ENCODE measurements around the gene FARP2.
"Not testable (repeated sequence)": the region's sequence is repeated elsewhere in the genome, so short reads cannot be mapped to it uniquely, and the experiment has no call there.

FARP2 gene

GRCh38 chr2:241505781-241506201, 149.7 kb downstream of the FARP2 start:
- Histone ChIP-seq H3K9ac (ENCODE audit: low read length) (no peak overlapping the region), H3K4me1 (ENCODE audit: insufficient read depth, low read length) (peaks cover 28% of the 10 kb centered on the region), H3K27me3 (ENCODE audit: control insufficient read depth in 1 of 2, insufficient read depth in 2 of 2, low read length in 2 of 2) (no peaks in the 10 kb centered on the region), H3K4me3 (ENCODE audit: low read depth in 1 of 2, low read length in 2 of 2) (no peak overlapping the region), H3K27ac (ENCODE audit: low read depth, low read length) (no peak overlapping the region), H3K9me3 (ENCODE audit: low read length) (no peaks in the 10 kb centered on the region), H3K36me3 (ENCODE audit: insufficient read depth, low read length) (peaks cover 7% of the 10 kb centered on the region)

- peaks cover 28% of the 10 kb centered on the region for H3K4me1 ChIP-seq (ENCODE audit: insufficient read depth, low read length)
- H3K4me3 ChIP-seq (ENCODE audit: low read depth in 1 of 2, low read length in 2 of 2); H3K27me3 ChIP-seq (ENCODE audit: control insufficient read depth in 1 of 2, insufficient read depth in 2 of 2, low read length in 2 of 2); H3K27ac ChIP-seq (ENCODE audit: low read depth, low read length); H3K36me3 ChIP-seq (ENCODE audit: insufficient read depth, low read length); H3K9ac ChIP-seq (ENCODE audit: low read length); H3K9me3 ChIP-seq (ENCODE audit: low read length): not testable (repeated sequence)
Measured at GRCh38 chr2:241506317-241506716, 150.2 kb downstream of the FARP2 start.

GRCh38 chr2:241506793-241507429, 150.8 kb downstream of the FARP2 start:
- Histone ChIP-seq H3K9ac (ENCODE audit: low read length) (no peak overlapping the region), H3K4me1 (ENCODE audit: insufficient read depth, low read length) (peaks cover 28% of the 10 kb centered on the region)

GRCh38 chr2:241507430-241508239, 151.6 kb downstream of the FARP2 start:
- Histone ChIP-seq H3K9me3 (ENCODE audit: low read length) (no peaks in the 10 kb centered on the region), H3K9ac (ENCODE audit: low read length) (no peak overlapping the region), H3K27me3 (ENCODE audit: control insufficient read depth in 1 of 2, insufficient read depth in 2 of 2, low read length in 2 of 2) (no peaks in the 10 kb centered on the region), H3K4me1 (ENCODE audit: insufficient read depth, low read length) (peaks cover 28% of the 10 kb centered on the region), H3K4me3 (ENCODE audit: low read depth in 1 of 2, low read length in 2 of 2) (peak overlapping the region; percentile 77 to 89), H3K36me3 (ENCODE audit: insufficient read depth, low read length) (no peaks in the 10 kb centered on the region), H3K27ac (ENCODE audit: low read depth, low read length) (peak overlapping the region; percentile 49)

More at GRCh38 chr2:241506793-241507429, 150.8 kb downstream of the FARP2 start:
- no peaks in the 10 kb centered on the region for H3K27me3 ChIP-seq (ENCODE audit: control insufficient read depth in 1 of 2, insufficient read depth in 2 of 2, low read length in 2 of 2)
- H3K27ac ChIP-seq (ENCODE audit: low read depth, low read length) = no peak overlapping the region
- H3K36me3 ChIP-seq (ENCODE audit: insufficient read depth, low read length) = no peaks in the 10 kb centered on the region
- H3K4me3 ChIP-seq (ENCODE audit: low read depth in 1 of 2, low read length in 2 of 2) = peak overlapping the region; percentile 77 to 89
- H3K9me3 ChIP-seq (ENCODE audit: low read length) = no peaks in the 10 kb centered on the region

GRCh38 chr2:241508240-241509154, 152.4 kb downstream of the FARP2 start, which contains the start of gene STK25:
Gene STK25 (minus strand): TSS chr2:241508584. CDS start chr2:241508035, 549 bp downstream.
- H3K36me3 ChIP-seq (ENCODE audit: insufficient read depth, low read length) = no peaks in the 10 kb centered on the region
- peak within 1 kb of the TSS; percentile 77 to 92 for H3K4me3 ChIP-seq (ENCODE audit: low read depth in 1 of 2, low read length in 2 of 2)
- no peaks in the 10 kb centered on the region for H3K9me3 ChIP-seq (ENCODE audit: low read length)
- H3K9ac ChIP-seq (ENCODE audit: low read length) = peak within 1 kb of the TSS; percentile 66
- H3K27ac ChIP-seq (ENCODE audit: low read depth, low read length) = peak within 1 kb of the TSS; percentile 80
- no peaks in the 10 kb centered on the region for H3K27me3 ChIP-seq (ENCODE audit: control insufficient read depth in 1 of 2, insufficient read depth in 2 of 2, low read length in 2 of 2)
- H3K4me1 ChIP-seq (ENCODE audit: insufficient read depth, low read length) = peaks cover 28% of the 10 kb centered on the region

- Histone ChIP-seq H3K27me3 (ENCODE audit: control insufficient read depth in 1 of 2, insufficient read depth in 2 of 2, low read length in 2 of 2) (no peaks in the 10 kb centered on the region), H3K27ac (ENCODE audit: low read depth, low read length) (peak overlapping the region; percentile 80), H3K4me3 (ENCODE audit: low read depth in 1 of 2, low read length in 2 of 2) (peak overlapping the region; percentile 77 to 92), H3K4me1 (ENCODE audit: insufficient read depth, low read length) (peaks cover 28% of the 10 kb centered on the region), H3K36me3 (ENCODE audit: insufficient read depth, low read length) (no peaks in the 10 kb centered on the region), H3K9me3 (ENCODE audit: low read length) (no peaks in the 10 kb centered on the region), H3K9ac (ENCODE audit: low read length) (peak overlapping the region; percentile 66)
Measured at GRCh38 chr2:241509155-241509784, 153.2 kb downstream of the FARP2 start.

GRCh38 chr2:241511091-241511741, 155.1 kb downstream of the FARP2 start:
- H3K9ac ChIP-seq (ENCODE audit: low read length) = no peak overlapping the region
- H3K4me3 ChIP-seq (ENCODE audit: low read depth in 1 of 2, low read length in 2 of 2) = no peak overlapping the region
- no peak overlapping the region for H3K27ac ChIP-seq (ENCODE audit: low read depth, low read length)
- H3K4me1 ChIP-seq (ENCODE audit: insufficient read depth, low read length) = peaks cover 18% of the 10 kb centered on the region
- no peaks in the 10 kb centered on the region for H3K27me3 ChIP-seq (ENCODE audit: control insufficient read depth in 1 of 2, insufficient read depth in 2 of 2, low read length in 2 of 2)
- no peaks in the 10 kb centered on the region for H3K36me3 ChIP-seq (ENCODE audit: insufficient read depth, low read length)
- H3K9me3 ChIP-seq (ENCODE audit: low read length) = no peaks in the 10 kb centered on the region

GRCh38 chr2:241514553-241514952, 158.5 kb downstream of the FARP2 start:
- peaks cover 2% of the 10 kb centered on the region for H3K4me1 ChIP-seq (ENCODE audit: insufficient read depth, low read length)
- no peak overlapping the region for H3K9ac ChIP-seq (ENCODE audit: low read length)
- H3K27ac ChIP-seq (ENCODE audit: low read depth, low read length) = no peak overlapping the region
- H3K9me3 ChIP-seq (ENCODE audit: low read length) = no peaks in the 10 kb centered on the region
- no peak overlapping the region for H3K4me3 ChIP-seq (ENCODE audit: low read depth in 1 of 2, low read length in 2 of 2)
- no peaks in the 10 kb centered on the region for H3K27me3 ChIP-seq (ENCODE audit: control insufficient read depth in 1 of 2, insufficient read depth in 2 of 2, low read length in 2 of 2)
- H3K36me3 ChIP-seq (ENCODE audit: insufficient read depth, low read length) = no peaks in the 10 kb centered on the region

- Histone ChIP-seq H3K4me3 (ENCODE audit: low read depth in 1 of 2, low read length in 2 of 2) (no peak overlapping the region), H3K9ac (ENCODE audit: low read length) (no peak overlapping the region), H3K27me3 (ENCODE audit: control insufficient read depth in 1 of 2, insufficient read depth in 2 of 2, low read length in 2 of 2) (peaks cover 0 to 1% of the 10 kb centered on the region in 2 donors), H3K4me1 (ENCODE audit: insufficient read depth, low read length) (no peaks in the 10 kb centered on the region), H3K36me3 (ENCODE audit: insufficient read depth, low read length) (no peaks in the 10 kb centered on the region), H3K27ac (ENCODE audit: low read depth, low read length) (no peak overlapping the region), H3K9me3 (ENCODE audit: low read length) (no peaks in the 10 kb centered on the region)
Measured at GRCh38 chr2:241514986-241515737, 159.1 kb downstream of the FARP2 start.

- Histone ChIP-seq H3K27me3 (ENCODE audit: control insufficient read depth in 1 of 2, insufficient read depth in 2 of 2, low read length in 2 of 2) (peaks cover 0 to 5% of the 10 kb centered on the region in 2 donors), H3K4me3 (ENCODE audit: low read depth in 1 of 2, low read length in 2 of 2) (no peak overlapping the region), H3K4me1 (ENCODE audit: insufficient read depth, low read length) (no peaks in the 10 kb centered on the region), H3K9me3 (ENCODE audit: low read length) (no peaks in the 10 kb centered on the region), H3K36me3 (ENCODE audit: insufficient read depth, low read length) (no peaks in the 10 kb centered on the region), H3K9ac (ENCODE audit: low read length) (no peak overlapping the region), H3K27ac (ENCODE audit: low read depth, low read length) (no peak overlapping the region)
Measured at GRCh38 chr2:241516520-241516965, 160.5 kb downstream of the FARP2 start.
